Stimulated activated CD4-positive, alpha-beta T cell treated with anti-CD3 and anti-CD28 coated beads, Interleukin-12 subunit alpha, Interleukin-12 subunit beta, amount 100 ng/mL, for 24 hours (primary cell): ENCODE data around the gene CD59.
"Not testable (repeated sequence)": the region's sequence is repeated elsewhere in the genome, so short reads cannot be mapped to it uniquely, and the experiment has no call there.

Experiments used
- DNase-seq, 2 experiments: peaks; one replicate each; pipeline ENCODE4 v3.0.0-alpha.2; 2020; ENCODE audit warnings: low read depth in 2 of 2

Gene CD59

GRCh38 chr11:33692541-33692940 lies 43.7 kb downstream of the CD59 start:
- no peak for DNase-seq

DNA sequence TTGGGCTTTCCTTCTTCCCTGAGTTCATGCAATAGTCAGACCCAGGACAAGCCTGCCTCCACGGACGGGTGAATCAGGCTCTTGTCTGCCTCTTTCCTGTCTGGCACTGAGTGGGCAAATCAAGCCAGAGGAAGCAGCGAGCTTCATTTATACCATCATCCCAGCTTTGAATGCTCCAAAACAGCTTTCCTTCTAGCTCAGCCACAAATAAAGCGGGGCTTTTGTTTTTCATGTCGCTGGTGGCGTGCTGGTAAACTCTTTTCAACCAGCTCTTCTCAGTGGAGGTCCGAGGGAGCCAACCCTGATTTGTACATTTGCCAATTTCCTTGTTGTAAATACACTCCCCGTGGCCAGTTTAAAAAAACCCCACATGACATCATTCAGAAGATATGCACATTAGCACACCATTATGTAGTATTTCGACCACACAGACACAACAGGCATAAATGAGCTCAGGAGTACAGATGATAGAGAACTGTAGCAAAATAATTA lies 44.2 kb downstream of the CD59 start:
- no peak for DNase-seq

GRCh38 chr11:33691066-33691864 lies 45.0 kb downstream of the CD59 start:
- no peak for DNase-seq

- no peak for DNase-seq
Measured at GRCh38 chr11:33690290-33691065, 45.7 kb downstream of the CD59 start.

DNA sequence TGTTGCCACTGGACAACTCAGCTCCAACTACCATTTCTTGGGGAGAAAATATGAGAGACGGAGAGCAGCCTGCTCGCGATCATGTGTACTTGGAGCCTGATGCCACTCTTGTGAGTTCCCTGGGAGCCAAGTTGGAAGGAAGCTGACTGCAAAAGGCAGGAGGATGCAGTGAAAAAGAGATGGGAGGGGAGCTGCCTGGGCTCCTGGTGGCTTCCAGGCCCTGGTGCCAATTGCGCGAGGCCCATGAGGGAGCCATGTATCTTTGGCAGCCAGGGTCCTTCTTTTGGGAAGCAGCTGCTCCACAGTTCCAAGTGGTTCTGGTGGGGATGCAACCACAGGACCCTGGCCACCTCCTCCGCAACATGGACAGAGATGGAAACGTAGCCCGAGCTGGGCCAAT lies 46.7 kb downstream of the CD59 start:
- no peak for DNase-seq

DNA sequence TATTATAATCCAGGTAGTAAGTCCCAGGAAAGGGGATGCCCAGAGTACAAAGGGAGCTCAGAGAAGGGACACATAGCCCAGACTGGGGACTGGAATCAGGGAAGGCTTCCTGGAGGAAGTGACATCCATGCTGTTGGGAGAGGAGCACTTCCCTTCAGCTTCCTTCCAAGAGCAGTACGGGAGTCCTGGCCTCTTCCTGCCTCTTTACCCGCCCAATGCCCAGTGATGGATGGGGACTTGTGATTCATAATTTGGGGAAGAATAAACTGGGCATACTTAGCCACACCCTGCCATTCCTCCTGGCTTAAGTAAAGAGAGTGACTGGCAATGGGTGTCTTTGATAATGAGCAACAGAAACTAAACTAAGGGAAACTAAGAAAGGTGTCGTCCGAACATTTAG lies 47.1 kb downstream of the CD59 start:
- no peak for DNase-seq

- no peak for DNase-seq
Measured at GRCh38 chr11:33687733-33688479, 48.3 kb downstream of the CD59 start.

DNA sequence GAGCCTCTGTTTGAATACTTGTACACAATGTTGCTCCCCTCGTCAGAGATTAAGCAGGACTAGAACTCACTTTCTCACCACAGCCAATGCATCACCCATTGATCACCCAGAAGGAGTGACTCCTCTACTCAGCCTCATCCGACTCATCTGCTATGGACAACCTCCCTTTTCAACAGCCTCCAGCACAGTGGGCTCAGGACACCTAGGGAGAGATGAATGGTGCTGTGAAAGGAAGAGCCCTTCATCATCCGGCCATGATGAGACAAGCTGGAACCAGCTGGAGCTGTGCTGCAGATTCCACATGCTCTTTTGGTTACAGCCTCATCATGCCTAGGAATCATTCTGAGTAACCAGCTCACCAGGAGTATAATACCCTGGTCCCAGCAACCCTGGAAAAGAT lies 51.1 kb downstream of the CD59 start:
- no peak for DNase-seq

DNA sequence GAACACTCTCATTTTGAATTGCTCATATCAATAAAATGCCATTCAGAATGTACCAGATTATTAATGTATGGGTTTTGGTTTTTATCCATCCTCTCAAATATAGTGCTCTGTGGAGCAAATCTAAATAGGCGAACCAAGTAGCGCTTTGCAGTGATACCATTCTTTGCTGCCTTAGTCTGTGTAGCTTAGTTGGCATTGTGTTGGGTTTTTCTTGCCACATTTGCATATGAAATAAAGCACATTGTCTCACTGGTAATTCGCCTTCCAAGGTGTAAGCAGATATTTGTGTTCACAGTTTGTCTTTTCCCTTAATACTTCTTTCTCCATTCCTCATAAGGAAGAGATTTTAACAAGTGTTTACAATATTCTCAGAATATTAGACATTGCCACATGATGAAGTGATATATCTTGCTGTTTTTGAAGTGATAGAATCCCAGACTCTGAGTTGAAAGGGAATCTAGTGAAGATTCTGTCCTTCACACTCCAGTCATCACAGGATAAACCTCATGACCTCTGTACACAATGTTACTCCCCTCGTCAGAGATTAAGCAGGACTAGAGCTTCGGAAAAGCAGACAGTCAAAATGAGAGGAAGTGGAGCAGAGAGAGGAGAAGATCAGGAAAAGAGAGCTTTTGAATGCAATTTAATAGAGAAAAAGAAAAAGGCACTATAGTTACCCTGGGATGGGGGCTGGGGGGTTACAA lies 52.1 kb downstream of the CD59 start:
- no peak for DNase-seq

GRCh38 chr11:33682446-33682845 lies 53.8 kb downstream of the CD59 start:
- no peak for DNase-seq

GRCh38 chr11:33682019-33682418 lies 54.2 kb downstream of the CD59 start:
- DNase-seq, result no peak

GRCh38 chr11:33678616-33679015 lies 57.6 kb downstream of the CD59 start:
- not testable (repeated sequence) for DNase-seq

GRCh38 chr11:33674035-33674814 lies 62.0 kb downstream of the CD59 start:
- DNase-seq, result no peak

GRCh38 chr11:33672273-33672672 lies 64.0 kb downstream of the CD59 start:
- DNase-seq, result no peak

DNA sequence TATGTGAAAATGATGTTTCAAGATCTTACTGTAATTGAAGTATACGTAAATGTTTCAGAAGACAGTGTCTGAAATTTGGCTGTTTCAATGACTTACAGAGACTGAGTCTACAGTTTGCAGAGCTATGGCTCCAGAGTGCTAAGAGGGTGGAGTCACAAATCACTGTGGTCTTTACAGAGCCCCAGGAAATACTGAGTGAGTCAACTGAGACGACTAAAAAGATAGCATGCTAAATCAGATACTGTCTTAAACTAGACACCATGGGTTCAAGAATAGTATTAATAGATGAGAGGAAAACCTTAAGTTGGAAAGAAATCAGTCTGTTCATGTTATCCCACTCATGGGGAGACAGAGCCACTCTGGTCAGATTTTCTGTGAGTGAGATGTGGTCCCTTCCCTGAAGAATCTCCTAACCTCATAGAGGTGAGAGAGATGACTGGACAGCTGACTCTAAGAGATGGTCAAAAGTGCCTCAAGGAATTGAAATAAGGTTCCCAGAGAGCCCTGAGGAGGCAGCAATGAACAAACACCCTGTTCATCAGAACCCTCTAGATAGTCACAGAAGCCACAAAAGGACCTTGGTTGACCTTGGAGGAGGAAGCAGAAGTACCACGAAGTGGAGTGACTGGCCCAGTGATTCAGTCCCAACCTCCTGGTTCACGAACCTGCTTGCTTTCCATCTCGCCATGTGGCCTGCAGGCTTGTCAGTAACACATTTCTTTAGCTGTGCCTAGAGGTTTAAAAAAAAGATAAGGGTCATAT lies 65.8 kb downstream of the CD59 start:
- DNase-seq, result no peak

DNA sequence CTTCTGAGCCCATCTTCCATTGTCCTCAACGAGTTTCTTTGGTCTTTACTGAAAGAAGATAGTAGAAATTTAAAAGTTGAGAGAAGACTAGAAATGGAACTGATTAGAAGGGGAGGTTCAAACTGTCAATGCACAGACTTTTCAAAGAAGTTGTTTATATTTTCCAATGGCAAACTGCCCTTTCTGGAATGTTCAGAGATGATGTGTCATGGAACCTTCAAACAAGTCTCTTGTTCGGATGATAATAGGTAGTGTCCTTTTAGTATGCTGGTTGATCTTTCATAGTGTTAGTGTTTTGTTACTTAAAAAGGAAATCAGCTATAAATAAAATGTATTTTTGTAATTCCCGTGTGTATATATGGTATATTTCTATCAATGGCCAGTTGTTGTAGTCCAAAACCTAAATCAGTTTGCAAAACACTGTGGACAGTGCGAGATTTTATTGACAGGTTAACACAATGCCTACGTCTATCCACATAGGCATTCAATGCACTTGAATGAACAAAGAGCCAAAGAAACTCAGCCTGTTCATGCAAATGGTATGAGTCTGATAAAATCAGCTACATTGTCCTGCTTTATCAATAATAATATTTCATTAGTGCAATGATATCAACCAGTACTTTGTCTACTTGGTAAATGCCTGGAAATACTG lies 66.5 kb downstream of the CD59 start:
- DNase-seq, result no peak

- no peak for DNase-seq
Measured at GRCh38 chr11:33668951-33669596, 67.1 kb downstream of the CD59 start.

- no peak for DNase-seq
Measured at GRCh38 chr11:33668468-33668825, 67.8 kb downstream of the CD59 start.

GRCh38 chr11:33667819-33668467 lies 68.3 kb downstream of the CD59 start:
- DNase-seq, result no peak
